ENCODE results near the gene FRYL. TPM values are rescaled to one million over a fixed set of nuclear protein-coding genes. Genes with fewer than 3 reads are reported as not detected.
A peak's percentile ranks its signal among the peaks of the same experiment; 100 is the strongest.
"Not testable (repeated sequence)": the region's sequence is repeated elsewhere in the genome, so short reads cannot be mapped to it uniquely, and the experiment has no call there.

Gene FRYL
- total RNA-seq, 1 experiment from 2014 or later = 53.9 TPM

DNA sequence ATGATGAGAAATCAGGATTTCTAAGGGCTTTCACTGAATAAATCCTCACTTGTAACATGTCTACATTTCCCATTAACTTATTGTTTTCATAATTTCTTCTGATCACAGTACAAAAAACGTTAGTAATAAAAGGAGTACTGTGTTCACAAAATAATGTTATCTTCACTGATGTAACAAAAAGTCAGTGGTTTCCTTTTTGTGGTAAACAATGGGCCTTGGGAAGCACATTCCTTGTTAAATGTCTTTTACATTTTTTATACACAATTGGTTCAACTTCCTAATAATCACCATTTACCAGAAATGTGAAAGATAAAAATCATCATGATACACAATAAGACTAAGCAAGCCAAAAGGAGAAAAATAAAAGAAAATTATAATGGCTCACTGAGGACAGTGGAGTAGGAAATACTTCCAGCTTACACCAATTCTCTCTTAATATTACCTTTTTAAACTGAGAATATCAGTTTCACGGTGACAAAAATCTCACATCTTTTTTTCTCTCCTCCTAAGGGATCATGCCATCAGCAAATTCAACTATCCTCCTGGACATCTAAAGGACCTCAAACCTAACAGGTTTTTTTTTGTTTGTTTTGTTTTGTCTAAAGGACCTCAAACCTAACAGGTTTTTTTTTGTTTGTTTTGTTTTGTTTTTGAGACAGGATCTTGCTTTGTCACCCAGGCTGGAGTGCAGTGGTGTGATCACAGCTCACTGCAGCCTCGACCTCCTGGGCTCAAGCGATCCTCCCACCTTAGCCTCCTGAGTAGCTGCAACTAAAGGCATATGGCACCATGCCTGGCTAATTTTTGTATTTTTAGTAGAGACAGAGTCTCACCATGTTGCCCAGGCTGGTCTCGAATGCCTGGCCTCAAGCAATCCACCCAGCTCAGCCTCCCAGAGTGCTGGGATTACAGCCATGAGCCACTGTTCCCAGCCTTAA is 57.3 kb downstream of the FRYL start:
- ChIA-PET CTCF (interaction anchor here (1.2 kb wide), 1 partner anchor 20 kb away, joined by 3 read pairs; no protein-coding TSS in a partner anchor), POLR2A (interaction anchor here (1.0 kb wide), 1 partner anchor 25 kb away, joined by 3 read pairs; no protein-coding TSS in a partner anchor)
- DNase-seq (ENCODE audit: unreplicated experiment) = no peak
- intact Hi-C loops (cut with micrococcal nuclease) = no loop called here
- BruUV-seq (replicated peaks) = no TSS peak
- no peak overlapping the region for H3K27ac Mint-ChIP-seq (ENCODE audit: low read depth, unreplicated experiment)
- H3K36me3 Mint-ChIP-seq (ENCODE audit: insufficient read depth, unreplicated experiment) = peaks cover under 1% of the 10 kb centered on the region
- no peaks in the 10 kb centered on the region for H3K27me3 Mint-ChIP-seq (ENCODE audit: insufficient read depth, unreplicated experiment)
- TF ChIP-seq, protein P1, sequence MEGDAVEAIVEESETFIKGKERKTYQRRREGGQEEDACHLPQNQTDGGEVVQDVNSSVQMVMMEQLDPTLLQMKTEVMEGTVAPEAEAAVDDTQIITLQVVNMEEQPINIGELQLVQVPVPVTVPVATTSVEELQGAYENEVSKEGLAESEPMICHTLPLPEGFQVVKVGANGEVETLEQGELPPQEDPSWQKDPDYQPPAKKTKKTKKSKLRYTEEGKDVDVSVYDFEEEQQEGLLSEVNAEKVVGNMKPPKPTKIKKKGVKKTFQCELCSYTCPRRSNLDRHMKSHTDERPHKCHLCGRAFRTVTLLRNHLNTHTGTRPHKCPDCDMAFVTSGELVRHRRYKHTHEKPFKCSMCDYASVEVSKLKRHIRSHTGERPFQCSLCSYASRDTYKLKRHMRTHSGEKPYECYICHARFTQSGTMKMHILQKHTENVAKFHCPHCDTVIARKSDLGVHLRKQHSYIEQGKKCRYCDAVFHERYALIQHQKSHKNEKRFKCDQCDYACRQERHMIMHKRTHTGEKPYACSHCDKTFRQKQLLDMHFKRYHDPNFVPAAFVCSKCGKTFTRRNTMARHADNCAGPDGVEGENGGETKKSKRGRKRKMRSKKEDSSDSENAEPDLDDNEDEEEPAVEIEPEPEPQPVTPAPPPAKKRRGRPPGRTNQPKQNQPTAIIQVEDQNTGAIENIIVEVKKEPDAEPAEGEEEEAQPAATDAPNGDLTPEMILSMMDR (IDR thresholded peaks at IDR 0.05; ENCODE audit: unreplicated experiment) = no peak
- H3K9me3 Mint-ChIP-seq (ENCODE audit: unreplicated experiment) = peaks cover 7% of the 10 kb centered on the region
- no peak overlapping the region for H3K4me3 Mint-ChIP-seq (ENCODE audit: unreplicated experiment)
- peaks cover 38% of the 10 kb centered on the region for H3K4me1 Mint-ChIP-seq (ENCODE audit: insufficient read depth, unreplicated experiment)

DNA sequence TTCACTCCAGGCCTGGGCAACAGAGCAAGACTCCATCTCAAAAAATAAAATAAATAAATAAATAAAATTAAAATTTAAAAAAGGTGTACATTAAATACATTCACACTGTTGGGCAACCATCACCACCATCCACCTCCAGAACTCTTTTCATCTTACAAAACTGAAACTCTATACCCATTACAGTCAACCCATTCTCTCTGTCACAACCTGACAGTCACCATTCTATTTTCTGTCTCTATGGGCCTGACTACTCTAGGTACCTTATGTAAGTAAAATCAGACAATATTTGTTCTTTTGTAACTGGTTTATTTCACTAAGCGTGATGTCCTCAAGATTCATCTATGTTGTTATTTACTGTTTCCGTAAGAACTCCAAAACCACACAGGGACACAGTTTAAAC is 59.6 kb downstream of the FRYL start:
- ChIA-PET POLR2A (interaction anchor here (0.7 to 1.0 kb wide), 2 partner anchors 22 to 60 kb away, joined by 3 read pairs; partner anchors contain the start of gene FRYL), CTCF (no interaction called here)
- TF ChIP-seq, protein P1 (IDR thresholded peaks at IDR 0.05; ENCODE audit: unreplicated experiment) = no peak
- no peak for DNase-seq (ENCODE audit: unreplicated experiment)
- Mint-ChIP-seq H3K4me1 (ENCODE audit: insufficient read depth, unreplicated experiment) (peaks cover 24% of the 10 kb centered on the region), H3K9me3 (ENCODE audit: unreplicated experiment) (peaks cover 7% of the 10 kb centered on the region), H3K36me3 (ENCODE audit: insufficient read depth, unreplicated experiment) (no peaks in the 10 kb centered on the region), H3K27me3 (ENCODE audit: insufficient read depth, unreplicated experiment) (no peaks in the 10 kb centered on the region), H3K4me3 (ENCODE audit: unreplicated experiment) (no peak overlapping the region), H3K27ac (ENCODE audit: low read depth, unreplicated experiment) (peak overlapping the region; percentile 42)
- intact Hi-C loops (cut with micrococcal nuclease) = no loop called here
- BruUV-seq (replicated peaks) = no TSS peak

DNA sequence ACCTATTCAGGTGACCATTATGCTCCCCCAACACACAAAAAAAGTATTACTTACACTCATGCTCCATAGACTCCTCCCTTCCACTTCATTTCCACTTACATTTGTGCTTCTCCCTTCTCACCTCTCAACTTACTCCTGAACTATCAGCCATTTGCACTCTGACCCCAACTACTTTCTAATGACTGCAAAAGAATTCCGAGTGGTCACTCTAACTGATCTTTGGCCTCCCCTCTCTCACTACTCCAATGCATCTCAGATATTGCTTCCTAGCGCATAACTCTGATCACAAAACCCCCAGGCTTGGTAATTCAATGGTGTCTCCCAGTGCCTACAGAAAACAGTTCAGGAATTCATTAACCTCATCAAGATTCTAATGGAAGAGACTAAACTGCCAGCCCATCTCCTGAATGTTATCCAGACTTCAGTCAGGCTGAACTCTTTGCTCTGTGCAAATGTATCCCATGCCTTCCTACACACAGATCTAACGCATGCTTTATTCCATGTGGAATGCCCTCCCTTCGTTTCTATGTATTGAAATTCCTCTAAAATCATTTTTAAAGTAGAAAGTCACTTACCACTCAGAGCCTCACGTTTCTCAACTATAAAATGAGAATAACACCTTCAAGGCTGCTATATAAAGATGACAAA is 61.1 kb downstream of the FRYL start:
- ChIA-PET POLR2A (no interaction called here), CTCF (no interaction called here)
- no TSS peak for BruUV-seq (replicated peaks)
- Mint-ChIP-seq H3K27me3 (ENCODE audit: insufficient read depth, unreplicated experiment) (no peaks in the 10 kb centered on the region), H3K36me3 (ENCODE audit: insufficient read depth, unreplicated experiment) (no peaks in the 10 kb centered on the region), H3K4me3 (ENCODE audit: unreplicated experiment) (no peak overlapping the region), H3K27ac (ENCODE audit: low read depth, unreplicated experiment) (no peak overlapping the region), H3K9me3 (ENCODE audit: unreplicated experiment) (peaks cover 7% of the 10 kb centered on the region), H3K4me1 (ENCODE audit: insufficient read depth, unreplicated experiment) (peaks cover 18% of the 10 kb centered on the region)
- intact Hi-C loops (cut with micrococcal nuclease) = no loop called here
- DNase-seq (ENCODE audit: unreplicated experiment) = no peak
- TF ChIP-seq, protein P1 (IDR thresholded peaks at IDR 0.05; ENCODE audit: unreplicated experiment) = no peak

DNA sequence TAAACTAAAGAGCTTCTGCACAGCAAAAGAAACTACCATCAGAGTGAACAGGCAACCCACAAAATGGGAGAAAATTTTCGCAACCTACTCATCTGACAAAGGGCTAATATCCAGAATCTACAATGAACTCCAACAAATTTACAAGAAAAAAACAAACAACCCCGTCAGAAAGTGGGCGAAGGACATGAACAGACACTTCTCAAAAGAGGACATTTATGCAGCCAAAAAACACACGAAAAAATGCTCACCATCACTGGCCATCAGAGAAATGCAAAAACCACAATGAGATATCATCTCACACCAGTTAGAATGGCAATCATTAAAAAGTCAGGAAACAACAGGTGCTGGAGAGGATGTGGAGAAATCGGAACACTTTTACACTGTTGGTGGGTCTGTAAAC is 63.8 kb downstream of the FRYL start:
- POLR2A ChIA-PET; intact Hi-C loops (cut with micrococcal nuclease); H3K36me3 Mint-ChIP-seq (ENCODE audit: insufficient read depth, unreplicated experiment); CTCF ChIA-PET; BruUV-seq (replicated peaks); H3K4me1 Mint-ChIP-seq (ENCODE audit: insufficient read depth, unreplicated experiment); H3K27ac Mint-ChIP-seq (ENCODE audit: low read depth, unreplicated experiment); H3K4me3 Mint-ChIP-seq (ENCODE audit: unreplicated experiment); H3K9me3 Mint-ChIP-seq (ENCODE audit: unreplicated experiment); DNase-seq (ENCODE audit: unreplicated experiment); H3K27me3 Mint-ChIP-seq (ENCODE audit: insufficient read depth, unreplicated experiment): not testable (repeated sequence)
